Measurements from ENCODE around the gene NLRC5.

GRCh38 chr16:57126411-57126810, 137.1 kb downstream of the NLRC5 start:
- TF ChIP-seq, protein P1, sequence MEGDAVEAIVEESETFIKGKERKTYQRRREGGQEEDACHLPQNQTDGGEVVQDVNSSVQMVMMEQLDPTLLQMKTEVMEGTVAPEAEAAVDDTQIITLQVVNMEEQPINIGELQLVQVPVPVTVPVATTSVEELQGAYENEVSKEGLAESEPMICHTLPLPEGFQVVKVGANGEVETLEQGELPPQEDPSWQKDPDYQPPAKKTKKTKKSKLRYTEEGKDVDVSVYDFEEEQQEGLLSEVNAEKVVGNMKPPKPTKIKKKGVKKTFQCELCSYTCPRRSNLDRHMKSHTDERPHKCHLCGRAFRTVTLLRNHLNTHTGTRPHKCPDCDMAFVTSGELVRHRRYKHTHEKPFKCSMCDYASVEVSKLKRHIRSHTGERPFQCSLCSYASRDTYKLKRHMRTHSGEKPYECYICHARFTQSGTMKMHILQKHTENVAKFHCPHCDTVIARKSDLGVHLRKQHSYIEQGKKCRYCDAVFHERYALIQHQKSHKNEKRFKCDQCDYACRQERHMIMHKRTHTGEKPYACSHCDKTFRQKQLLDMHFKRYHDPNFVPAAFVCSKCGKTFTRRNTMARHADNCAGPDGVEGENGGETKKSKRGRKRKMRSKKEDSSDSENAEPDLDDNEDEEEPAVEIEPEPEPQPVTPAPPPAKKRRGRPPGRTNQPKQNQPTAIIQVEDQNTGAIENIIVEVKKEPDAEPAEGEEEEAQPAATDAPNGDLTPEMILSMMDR (IDR thresholded peaks at IDR 0.05): no peak
- TF ChIP-seq POLR2A (IDR thresholded peaks at IDR 0.05): no peak
